Upper lobe of left lung (tissue), 4 donors: ENCODE results near the gene RBM4.

Experiments used
- CTCF ChIP-seq, 6 experiments: fragments of 450-650 bp in 4 of 6; fragments of 200-600 bp in 2 of 6; sonication (generic) in 2 of 6; IDR thresholded peaks; one replicate each; pipeline ENCODE4 v1.5.1; 2016 to 2019; ENCODE audit warnings: antibody characterized with exemption in 6 of 6
- POLR2A ChIP-seq, 4 donors: fragments of 450-650 bp; IDR thresholded peaks; one replicate each; pipeline ENCODE4 v1.5.1; 2016 to 2017; ENCODE audit warnings: antibody characterized with exemption in 4 of 4, mild to moderate bottlenecking in 2 of 4
- POLR2AphosphoS5 ChIP-seq, 2 donors: sonication (generic); formaldehyde crosslinking; IDR thresholded peaks; one replicate each; pipeline ENCODE4 v1.5.1; 2017; ENCODE audit warnings: antibody characterized with exemption in 2 of 2

- TF ChIP-seq CTCF (IDR thresholded peaks at IDR 0.05) (no peak), POLR2AphosphoS5 (IDR thresholded peaks at IDR 0.05) (no peak), POLR2A (IDR thresholded peaks at IDR 0.05) (no peak)
Measured at GRCh38 chr11:66659763-66660162, 21.3 kb downstream of the RBM4 start.
